IPS-15b (cell line): ENCODE results near the gene ZSWIM8.
"Not testable (repeated sequence)": the region's sequence is repeated elsewhere in the genome, so short reads cannot be mapped to it uniquely, and the experiment has no call there.

Source experiments
- H3K27me3 ChIP-seq: one replicate; pipeline ENCODE4 v1.6.1; 2013; ENCODE audit warnings: low read length; ENCODE audit not compliant: control insufficient read depth, insufficient read depth
- H3K36me3 ChIP-seq: one replicate; pipeline ENCODE4 v1.6.1; 2013; ENCODE audit warnings: low read length; ENCODE audit not compliant: control insufficient read depth, insufficient read depth
- H3K4me1 ChIP-seq: one replicate; pipeline ENCODE4 v1.6.1; 2013; ENCODE audit warnings: mild to moderate bottlenecking, low read length; ENCODE audit not compliant: control insufficient read depth, insufficient read depth
- H3K4me3 ChIP-seq: one replicate; pipeline ENCODE4 v1.5.1; 2013; ENCODE audit warnings: low read depth, low read length
- H3K9ac ChIP-seq: one replicate; pipeline ENCODE4 v1.6.1; 2013; ENCODE audit warnings: low read depth, mild to moderate bottlenecking, low read length
- H3K9me3 ChIP-seq: one replicate; pipeline ENCODE4 v1.6.1; 2013; ENCODE audit warnings: mild to moderate bottlenecking, low read length; ENCODE audit not compliant: control insufficient read depth, insufficient read depth

Gene ZSWIM8

DNA sequence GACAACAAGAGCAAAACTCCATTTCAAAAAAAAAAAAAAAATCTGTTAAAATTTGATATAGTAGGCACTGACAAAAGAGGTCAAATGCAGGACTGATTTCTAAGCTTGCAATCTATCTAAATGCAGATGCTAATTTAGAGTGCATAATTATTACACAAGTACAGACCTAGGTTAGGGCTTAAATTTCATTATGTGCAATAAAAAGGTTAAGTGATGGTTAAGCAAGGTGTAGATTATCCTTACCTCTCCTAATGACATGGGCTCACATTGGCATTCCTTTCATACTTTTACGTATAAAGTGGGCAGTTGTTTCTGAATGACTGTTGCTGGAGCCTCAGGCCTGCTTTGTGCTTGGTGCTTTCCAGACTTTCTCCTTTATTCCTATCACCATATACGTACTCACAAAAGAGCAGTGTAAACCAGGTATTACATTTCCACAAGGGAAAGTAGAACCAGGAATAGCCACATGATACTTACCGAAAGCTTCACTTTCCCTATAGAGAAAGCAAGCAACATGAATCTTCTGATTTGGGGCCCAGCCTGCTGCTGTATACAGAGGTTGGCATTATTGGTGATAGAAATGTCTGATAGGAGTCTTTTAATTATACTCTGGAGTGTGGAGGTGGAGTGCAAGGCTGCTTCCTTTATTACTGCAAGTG lies 5.7 kb upstream of the ZSWIM8 start:
- no peaks in the 10 kb centered on the region for H3K27me3 ChIP-seq
- H3K9ac ChIP-seq, result no peak overlapping the region
- H3K9me3 ChIP-seq, result no peaks in the 10 kb centered on the region
- peaks cover 4% of the 10 kb centered on the region for H3K36me3 ChIP-seq
- H3K4me1 ChIP-seq, result peaks cover 2% of the 10 kb centered on the region
- H3K4me3 ChIP-seq, result no peak overlapping the region

DNA sequence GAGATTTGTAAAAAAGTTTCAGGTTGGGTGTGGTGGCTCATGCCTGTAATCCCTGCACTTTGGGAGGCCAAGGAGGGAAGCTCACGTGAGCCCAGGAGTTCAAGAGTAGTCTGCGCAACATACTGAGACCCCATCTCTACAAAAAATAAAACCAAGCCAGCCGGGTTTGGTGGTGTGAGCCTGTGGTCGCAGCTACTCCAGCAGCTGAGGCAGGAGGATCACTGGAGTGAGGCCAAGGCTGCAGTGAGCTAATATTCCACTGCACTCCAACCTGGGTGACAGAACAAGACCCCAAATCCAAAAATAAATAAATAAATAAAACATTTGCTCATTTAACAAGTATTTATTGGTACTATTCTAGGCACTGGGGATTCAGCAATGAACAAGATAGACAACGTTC lies 5.1 kb upstream of the ZSWIM8 start:
- no peaks in the 10 kb centered on the region for H3K9me3 ChIP-seq
- H3K9ac ChIP-seq, result no peak overlapping the region
- peaks cover 4% of the 10 kb centered on the region for H3K36me3 ChIP-seq
- no peaks in the 10 kb centered on the region for H3K27me3 ChIP-seq
- peak overlapping the region; percentile 88 for H3K4me3 ChIP-seq
- peaks cover 2% of the 10 kb centered on the region for H3K4me1 ChIP-seq

DNA sequence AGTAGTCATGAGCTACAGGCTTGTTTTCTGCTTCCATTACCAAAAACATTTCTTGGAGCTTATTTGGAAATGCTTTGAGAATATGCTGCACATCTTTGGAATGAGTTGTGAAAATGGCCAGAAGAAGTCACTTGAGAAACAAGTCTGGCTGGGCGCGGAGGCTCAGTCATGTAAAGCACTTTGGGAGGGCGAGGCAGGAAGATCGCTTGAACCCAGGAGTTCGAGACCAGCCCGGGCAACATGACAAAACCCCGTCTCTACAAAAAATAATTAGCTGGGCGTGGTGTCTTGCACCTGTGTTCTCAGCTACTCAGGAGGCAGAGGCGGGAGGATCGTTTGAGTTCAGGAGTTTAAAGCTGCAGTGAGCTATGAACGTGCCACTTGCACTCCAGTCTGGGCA lies 4.4 kb upstream of the ZSWIM8 start:
- H3K4me3 ChIP-seq, result peak overlapping the region; percentile 88
- H3K9me3 ChIP-seq, result no peaks in the 10 kb centered on the region
- H3K9ac ChIP-seq, result peak overlapping the region; percentile 91
- no peaks in the 10 kb centered on the region for H3K27me3 ChIP-seq
- H3K4me1 ChIP-seq, result peaks cover 2% of the 10 kb centered on the region
- peaks cover 4% of the 10 kb centered on the region for H3K36me3 ChIP-seq

DNA sequence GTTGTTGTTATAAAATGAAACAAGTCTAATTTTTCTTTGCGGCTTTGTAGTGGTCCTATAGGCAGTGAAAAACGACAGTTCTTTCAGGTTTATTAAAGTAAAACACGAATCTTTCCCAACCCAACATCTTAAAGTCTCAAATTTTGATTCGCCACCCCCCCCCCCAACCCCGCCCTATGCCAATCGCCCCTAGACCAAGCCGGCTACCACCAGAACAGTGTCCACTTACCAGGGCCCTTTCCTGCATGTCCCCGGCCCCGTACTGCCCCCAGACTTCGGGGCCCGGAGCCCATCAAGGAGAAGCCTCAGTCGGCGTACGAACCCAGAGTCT lies 3.9 kb upstream of the ZSWIM8 start:
- H3K4me1 ChIP-seq, result peaks cover 4% of the 10 kb centered on the region
- no peaks in the 10 kb centered on the region for H3K27me3 ChIP-seq
- H3K9me3 ChIP-seq, result no peaks in the 10 kb centered on the region
- H3K9ac ChIP-seq, result peak overlapping the region; percentile 91
- H3K4me3 ChIP-seq, result peak overlapping the region; percentile 88
- H3K36me3 ChIP-seq, result peaks cover 4% of the 10 kb centered on the region

DNA sequence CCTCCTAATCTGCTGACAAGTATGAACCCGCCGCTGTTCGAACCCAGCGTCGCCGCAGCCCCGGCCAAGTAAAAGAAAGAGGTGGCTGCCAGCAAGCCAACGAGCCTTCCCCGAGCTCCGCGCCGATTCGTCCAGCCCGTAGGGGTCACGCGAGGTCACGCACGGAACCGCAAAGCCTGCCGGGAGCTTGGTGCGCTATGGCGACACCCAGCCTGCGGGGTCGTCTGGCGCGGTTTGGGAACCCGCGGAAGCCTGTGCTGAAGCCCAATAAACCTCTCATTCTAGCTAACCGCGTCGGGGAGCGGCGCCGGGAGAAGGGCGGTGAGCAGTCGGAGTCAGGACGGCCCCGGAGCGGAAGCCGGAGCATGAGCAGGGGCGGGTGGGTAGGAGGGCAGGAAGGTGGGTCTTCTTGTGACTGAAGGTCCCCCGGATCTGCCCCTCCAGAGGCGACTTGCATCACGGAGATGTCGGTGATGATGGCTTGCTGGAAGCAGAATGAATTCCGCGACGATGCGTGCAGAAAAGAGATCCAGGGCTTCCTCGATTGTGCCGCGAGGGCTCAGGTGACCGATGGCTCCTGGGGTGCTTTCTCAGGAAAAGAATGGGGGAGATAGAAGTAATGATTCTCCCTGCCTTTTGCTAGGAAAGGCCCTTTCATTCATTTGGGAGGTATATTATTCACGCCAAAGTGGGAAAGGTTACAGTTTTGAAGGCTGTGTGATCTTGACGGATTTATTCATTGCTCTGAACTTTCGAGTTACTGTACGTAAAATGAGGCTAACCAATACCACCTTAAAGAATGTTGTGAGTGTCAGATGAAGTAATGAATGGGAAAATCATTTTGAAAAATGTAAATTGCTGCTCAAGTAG lies 3.3 kb upstream of the ZSWIM8 start, which contains the start of gene CHCHD1:
CHCHD1 (plus strand) TSS at position 170 of the 870 bp plus-strand sequence; CDS start at position 198, 28 bp downstream.
- peaks cover 4% of the 10 kb centered on the region for H3K36me3 ChIP-seq
- peaks cover 6% of the 10 kb centered on the region for H3K4me1 ChIP-seq
- H3K9ac ChIP-seq, result peak within 1 kb of the TSS; percentile 91
- no peaks in the 10 kb centered on the region for H3K27me3 ChIP-seq
- H3K4me3 ChIP-seq, result peak within 1 kb of the TSS; percentile 88
- H3K9me3 ChIP-seq, result no peaks in the 10 kb centered on the region

DNA sequence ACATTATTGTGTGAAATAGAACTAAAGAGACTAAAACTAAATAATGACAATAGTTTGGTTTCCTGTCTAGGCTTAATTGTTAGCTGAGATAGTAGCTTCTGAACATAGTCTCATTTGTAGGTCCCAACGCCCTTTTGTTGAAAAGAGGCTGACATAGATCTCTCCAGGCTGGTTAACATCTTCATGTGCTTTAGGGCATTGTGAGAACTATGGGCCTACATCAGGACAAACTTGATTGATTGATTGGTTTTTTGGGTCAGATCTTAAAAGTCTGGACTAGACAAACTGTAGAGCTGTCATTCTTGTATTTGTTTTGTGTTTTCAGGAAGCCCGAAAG lies 2.7 kb upstream of the ZSWIM8 start:
- Histone ChIP-seq H3K9ac (peak overlapping the region; percentile 91), H3K36me3 (peaks cover 4% of the 10 kb centered on the region), H3K4me3 (peak overlapping the region; percentile 88), H3K4me1 (peaks cover 6% of the 10 kb centered on the region), H3K27me3 (no peaks in the 10 kb centered on the region), H3K9me3 (no peaks in the 10 kb centered on the region)

GRCh38 chr10:73785721-73786511 lies 510 bp downstream of the ZSWIM8 start:
- Histone ChIP-seq H3K9ac (peak overlapping the region; percentile 37), H3K27me3 (no peaks in the 10 kb centered on the region), H3K4me3 (peak overlapping the region; percentile 79), H3K9me3 (no peaks in the 10 kb centered on the region), H3K4me1 (peaks cover 4% of the 10 kb centered on the region), H3K36me3 (peaks cover 11% of the 10 kb centered on the region)

- Histone ChIP-seq H3K9ac (peak overlapping the region; percentile 37), H3K4me1 (peaks cover 4% of the 10 kb centered on the region), H3K36me3 (peaks cover 17% of the 10 kb centered on the region), H3K9me3 (no peaks in the 10 kb centered on the region), H3K4me3 (peak overlapping the region; percentile 79), H3K27me3 (no peaks in the 10 kb centered on the region)
Measured at GRCh38 chr10:73786512-73786885, 1.1 kb downstream of the ZSWIM8 start.

GRCh38 chr10:73787031-73787800 lies 1.8 kb downstream of the ZSWIM8 start:
- not testable (repeated sequence) for H3K27me3 ChIP-seq, H3K9ac ChIP-seq, H3K4me1 ChIP-seq, H3K9me3 ChIP-seq, H3K4me3 ChIP-seq
- peaks cover 23% of the 10 kb centered on the region for H3K36me3 ChIP-seq

DNA sequence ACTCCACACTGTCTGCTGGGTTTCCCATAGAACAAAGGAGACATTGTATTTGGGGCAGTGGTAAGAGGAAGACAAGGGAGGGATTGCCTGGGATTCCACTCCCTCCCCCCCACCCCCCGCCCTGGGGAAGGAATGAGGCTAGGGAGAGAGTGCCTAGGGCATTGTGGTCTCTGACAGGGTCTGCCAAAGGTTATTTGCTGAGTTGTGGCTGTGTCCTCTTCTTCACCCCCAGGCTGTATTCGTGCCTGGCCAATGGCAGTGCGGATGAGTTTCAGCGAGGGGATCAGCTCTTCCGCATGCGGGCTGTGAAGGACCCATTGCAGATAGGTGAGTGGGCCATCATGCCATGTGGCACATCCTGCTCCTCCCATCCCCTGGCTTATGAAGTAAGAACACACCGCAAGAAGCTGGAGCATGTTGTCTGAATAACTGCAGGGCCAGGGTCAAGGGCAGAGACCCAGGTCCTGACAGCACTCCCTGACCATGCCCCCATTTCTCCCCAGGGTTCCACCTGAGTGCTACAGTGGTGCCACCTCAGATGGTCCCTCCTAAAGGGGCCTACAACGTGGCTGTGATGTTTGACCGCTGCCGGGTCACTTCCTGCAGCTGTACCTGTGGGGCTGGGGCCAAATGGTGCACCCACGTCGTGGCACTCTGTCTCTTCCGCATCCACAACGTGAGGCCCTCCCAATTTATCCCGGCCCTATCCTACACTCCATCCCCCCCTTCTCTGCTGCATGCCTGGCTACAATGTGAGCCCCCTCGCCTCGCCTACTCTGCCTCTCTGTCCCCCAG lies 3.7 kb downstream of the ZSWIM8 start:
- Histone ChIP-seq H3K4me3 (no peak overlapping the region), H3K4me1 (peaks cover 4% of the 10 kb centered on the region), H3K9ac (no peak overlapping the region), H3K27me3 (no peaks in the 10 kb centered on the region), H3K36me3 (peaks cover 31% of the 10 kb centered on the region), H3K9me3 (no peaks in the 10 kb centered on the region)
